GM12875 (cell line): Measurements from ENCODE around the gene NRF1.

Source experiments
- H3K4me3 ChIP-seq: one replicate; pipeline ENCODE4 v1.5.1; 2011; ENCODE audit warnings: low read depth, low read length, control low read depth
- CTCF ChIP-seq: IDR thresholded peaks from 2 replicates; pipeline ENCODE4 v1.5.1; 2011; ENCODE audit warnings: low read depth, mild to moderate bottlenecking, control low read depth, inconsistent platforms, low read length, moderate library complexity, borderline replicate concordance; ENCODE audit not compliant: insufficient read depth

NRF1 gene

GRCh38 chr7:129676017-129676897, 64.7 kb downstream of the NRF1 start:
- TF ChIP-seq CTCF, result no peak
- no peak overlapping the region for H3K4me3 ChIP-seq

GRCh38 chr7:129677796-129678195, 66.3 kb downstream of the NRF1 start:
- no peak overlapping the region for H3K4me3 ChIP-seq
- no peak for TF ChIP-seq CTCF

GRCh38 chr7:129678606-129679005, 67.1 kb downstream of the NRF1 start:
- no peak overlapping the region for H3K4me3 ChIP-seq
- TF ChIP-seq CTCF, result no peak

GRCh38 chr7:129680400-129680799, 68.9 kb downstream of the NRF1 start:
- TF ChIP-seq CTCF, result no peak
- no peak overlapping the region for H3K4me3 ChIP-seq

- no peak overlapping the region for H3K4me3 ChIP-seq
- no peak for TF ChIP-seq CTCF
These were observed 73.3 kb downstream of the NRF1 start for GRCh38 chr7:129684777-129685176.

GRCh38 chr7:129686063-129686462, 74.5 kb downstream of the NRF1 start:
- TF ChIP-seq CTCF, result no peak
- no peak overlapping the region for H3K4me3 ChIP-seq

GRCh38 chr7:129688503-129689222, 77.1 kb downstream of the NRF1 start:
- no peak overlapping the region for H3K4me3 ChIP-seq
- TF ChIP-seq CTCF, result no peak
